Gastrocnemius medialis (tissue), 4 donors: Measurements from ENCODE around the gene MAP3K5. TPM values are rescaled to one million over a fixed set of nuclear protein-coding genes. Genes with fewer than 3 reads are reported as not detected.

ENCODE experiments used
- ATAC-seq, 2 donors: fragments of 150-250 bp; one replicate each; pipeline ENCODE4 v1.9.1; 2016
- DNase-seq, 2 donors: peaks; one replicate each; pipeline ENCODE4 v3.0.0-alpha.2; 2019
- H3K27ac ChIP-seq, 4 donors: fragments of 200-600 bp; sonication (generic); 1 replicate in 1 of 4; 2 replicates in 3 of 4; pipeline ENCODE4 v1.5.1; 2016 to 2018; ENCODE audit warnings: mild to moderate bottlenecking in 2 of 4, moderate library complexity in 1 of 4
- H3K27me3 ChIP-seq, 3 donors: fragments of 200-600 bp; sonication (generic) in 2 of 3; 1 replicate in 1 of 3; 2 replicates in 2 of 3; pipeline versions ENCODE4 v1.5.1 to v1.6.0; 2016 to 2019; ENCODE audit warnings: mild to moderate bottlenecking in 1 of 3, moderate library complexity in 1 of 3
- H3K36me3 ChIP-seq, 2 donors: fragments of 200-600 bp; sonication (generic) in 1 of 2; one replicate each; pipeline ENCODE4 v1.5.1; 2017 to 2018
- H3K4me1 ChIP-seq, 2 donors: fragments of 200-600 bp; sonication (generic) in 1 of 2; one replicate each; pipeline ENCODE4 v1.5.1; 2016 to 2017; ENCODE audit warnings: mild to moderate bottlenecking in 2 of 2
- H3K4me3 ChIP-seq, 4 donors: fragments of 200-600 bp; sonication (generic) in 3 of 4; 1 replicate in 1 of 4; 2 replicates in 3 of 4; pipeline ENCODE4 v1.5.1; 2016 to 2019; ENCODE audit warnings: mild to moderate bottlenecking in 2 of 4
- H3K9me3 ChIP-seq, 3 donors: fragments of 200-600 bp; sonication (generic) in 2 of 3; 1 replicate in 1 of 3; 2 replicates in 2 of 3; pipeline ENCODE4 v1.5.1; 2016 to 2019
- POLR2A ChIP-seq, 2 donors: fragments of 450-650 bp; IDR thresholded peaks; one replicate each; pipeline ENCODE4 v1.6.1; 2017; ENCODE audit warnings: antibody characterized with exemption in 2 of 2, mild to moderate bottlenecking in 2 of 2, moderate library complexity in 2 of 2
- in situ Hi-C, 4 donors: fragments of 200-750 bp; cut with MboI; loops; one replicate each; pipeline versions ENCODE4 v1.15.0 to v1.8.0; 2017; ENCODE audit warnings: low sequenced_read_pairs in 4 of 4
- intact Hi-C: fragments of 100-400 bp; cut with DNase I; formaldehyde crosslinking; loops from one replicate; pipeline ENCODE4 v1.15.1; 2023; ENCODE audit warnings: low total_unique reads
- total RNA-seq, 4 donors: library from RNA; depleted of rRNA; stranded (reverse); fragments of >200 nt; gene quantifications; one replicate each; pipeline versions ENCODE4 v1.1.0 to v1.2.3, GENCODE V29; 2016
- TF ChIP-seq, protein P1 (sequence below), 5 experiments: fragments of 450-650 bp in 3 of 5; fragments of 200-600 bp in 2 of 5; sonication (generic) in 2 of 5; IDR thresholded peaks in 4 of 5; conservative IDR thresholded peaks in 1 of 5; 1 replicate in 4 of 5; 2 replicates in 1 of 5; pipeline ENCODE4 v1.5.1; 2016 to 2019; ENCODE audit warnings: antibody characterized with exemption in 5 of 5, mild to moderate bottlenecking in 3 of 5, moderate library complexity in 3 of 5

MAP3K5 gene
- total RNA-seq, 4 donors from 2014 or later: 2.9 to 46.9 (median 4.9) TPM

DNA sequence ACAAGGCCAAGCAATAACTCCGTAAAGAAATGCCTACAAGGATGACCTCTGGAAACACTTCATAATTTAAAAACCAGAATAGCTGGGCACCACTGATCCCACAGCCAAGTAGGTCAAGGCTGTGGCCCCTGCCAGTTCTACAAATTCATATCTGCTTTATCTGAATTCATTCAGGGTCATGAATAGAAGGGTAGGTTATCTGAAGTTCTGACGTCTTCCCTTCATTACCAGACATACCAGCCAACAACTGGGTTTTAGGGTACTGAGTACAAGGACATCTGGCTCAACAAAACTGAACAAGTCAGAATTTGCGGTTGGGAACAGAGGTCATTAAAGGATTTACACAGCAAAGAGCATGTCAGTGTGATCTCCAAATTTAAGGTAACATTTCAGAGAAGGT is 26.0 kb downstream of the MAP3K5 start:
- peaks cover 22 to 48% of the 10 kb centered on the region in 2 donors for H3K4me1 ChIP-seq
- H3K9me3 ChIP-seq: no peaks in the 10 kb centered on the region
- no peak for ATAC-seq
- in situ Hi-C loops (no loop called here), intact Hi-C loops (no loop called here)
- H3K36me3 ChIP-seq: no peaks in the 10 kb centered on the region
- TF ChIP-seq, protein P1, sequence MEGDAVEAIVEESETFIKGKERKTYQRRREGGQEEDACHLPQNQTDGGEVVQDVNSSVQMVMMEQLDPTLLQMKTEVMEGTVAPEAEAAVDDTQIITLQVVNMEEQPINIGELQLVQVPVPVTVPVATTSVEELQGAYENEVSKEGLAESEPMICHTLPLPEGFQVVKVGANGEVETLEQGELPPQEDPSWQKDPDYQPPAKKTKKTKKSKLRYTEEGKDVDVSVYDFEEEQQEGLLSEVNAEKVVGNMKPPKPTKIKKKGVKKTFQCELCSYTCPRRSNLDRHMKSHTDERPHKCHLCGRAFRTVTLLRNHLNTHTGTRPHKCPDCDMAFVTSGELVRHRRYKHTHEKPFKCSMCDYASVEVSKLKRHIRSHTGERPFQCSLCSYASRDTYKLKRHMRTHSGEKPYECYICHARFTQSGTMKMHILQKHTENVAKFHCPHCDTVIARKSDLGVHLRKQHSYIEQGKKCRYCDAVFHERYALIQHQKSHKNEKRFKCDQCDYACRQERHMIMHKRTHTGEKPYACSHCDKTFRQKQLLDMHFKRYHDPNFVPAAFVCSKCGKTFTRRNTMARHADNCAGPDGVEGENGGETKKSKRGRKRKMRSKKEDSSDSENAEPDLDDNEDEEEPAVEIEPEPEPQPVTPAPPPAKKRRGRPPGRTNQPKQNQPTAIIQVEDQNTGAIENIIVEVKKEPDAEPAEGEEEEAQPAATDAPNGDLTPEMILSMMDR (IDR thresholded peaks at IDR 0.05 in 4 of 5, conservative IDR thresholded peaks at IDR 0.05 in 1 of 5): no peak
- TF ChIP-seq POLR2A (IDR thresholded peaks at IDR 0.05): no peak
- no peak overlapping the region for H3K27ac ChIP-seq
- no peak overlapping the region for H3K4me3 ChIP-seq
- no peak for DNase-seq
- no peaks in the 10 kb centered on the region for H3K27me3 ChIP-seq

DNA sequence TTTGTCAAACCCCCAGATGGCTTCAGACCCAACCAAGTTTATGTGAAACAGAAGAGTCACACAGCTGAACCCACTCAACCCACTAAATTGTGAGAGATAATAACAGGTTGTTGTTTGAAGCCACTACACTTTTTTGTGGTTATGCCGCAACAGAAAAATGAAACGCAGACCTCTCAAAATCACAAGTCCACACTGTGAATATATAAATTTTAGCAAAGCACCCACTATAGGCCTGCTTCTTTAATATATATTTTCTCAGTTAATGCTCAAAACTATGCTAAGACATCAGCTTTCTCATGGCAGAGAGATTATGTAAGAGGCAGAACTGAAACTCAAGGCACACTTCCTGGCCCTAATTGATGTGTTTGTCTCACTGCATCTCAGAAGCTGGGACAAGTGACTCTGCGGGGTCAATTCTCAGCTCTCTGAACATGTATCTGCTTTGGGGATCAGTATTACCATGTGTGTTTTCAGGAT is 27.7 kb downstream of the MAP3K5 start:
- Histone ChIP-seq H3K27ac (no peak overlapping the region), H3K36me3 (no peaks in the 10 kb centered on the region), H3K4me1 (peaks cover 27 to 62% of the 10 kb centered on the region in 2 donors), H3K9me3 (no peaks in the 10 kb centered on the region), H3K27me3 (no peaks in the 10 kb centered on the region), H3K4me3 (no peak overlapping the region)
- in situ Hi-C loops (no loop called here), intact Hi-C loops (no loop called here)
- no peak for ATAC-seq
- DNase-seq: no peak
- no peak for TF ChIP-seq POLR2A (IDR thresholded peaks at IDR 0.05)
- TF ChIP-seq, protein P1 (IDR thresholded peaks at IDR 0.05 in 4 of 5, conservative IDR thresholded peaks at IDR 0.05 in 1 of 5): no peak

DNA sequence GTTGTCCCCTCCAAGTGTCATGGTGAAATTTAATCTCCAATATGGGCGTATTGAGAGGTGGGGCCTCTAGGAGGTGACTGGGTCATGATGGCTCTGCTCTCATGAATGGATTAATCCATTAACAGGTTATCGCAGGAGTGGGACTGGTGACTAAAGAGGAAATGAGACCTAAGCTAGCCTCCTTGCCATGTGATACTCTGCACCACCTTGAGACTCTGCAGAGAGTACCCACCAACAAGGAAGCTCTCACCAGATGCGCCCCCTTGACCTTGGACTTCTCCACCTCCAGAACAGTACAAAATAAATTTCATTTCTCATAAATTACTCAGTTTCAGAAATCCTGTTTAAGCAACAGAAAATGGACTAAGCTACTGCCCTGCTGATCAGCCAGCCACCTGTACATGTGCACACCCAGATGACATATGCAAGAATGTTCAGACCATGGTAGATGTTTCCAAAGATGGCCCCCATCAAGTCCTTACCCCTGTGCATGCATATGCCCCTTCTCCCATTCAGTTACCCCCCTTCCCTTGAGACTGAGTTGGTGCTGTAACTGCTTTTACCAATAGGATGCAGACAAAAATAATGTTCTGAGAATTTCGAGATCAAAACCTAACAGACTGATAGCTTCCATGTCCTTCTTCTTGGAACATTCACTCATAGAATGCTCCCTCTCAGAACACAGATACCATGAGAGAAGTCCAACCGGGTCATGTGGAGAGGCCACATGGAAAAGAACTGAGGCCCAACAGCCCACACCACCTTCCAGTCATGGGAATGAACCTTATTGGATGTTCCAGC is 28.4 kb downstream of the MAP3K5 start:
- H3K9me3 ChIP-seq: no peaks in the 10 kb centered on the region
- H3K4me3 ChIP-seq: no peak overlapping the region
- no peaks in the 10 kb centered on the region for H3K27me3 ChIP-seq
- H3K27ac ChIP-seq: no peak overlapping the region
- peaks cover 27 to 62% of the 10 kb centered on the region in 2 donors for H3K4me1 ChIP-seq
- in situ Hi-C loops: no loop called here
- H3K36me3 ChIP-seq: no peaks in the 10 kb centered on the region
- ATAC-seq (no peak), DNase-seq (no peak)
- TF ChIP-seq, protein P1 (IDR thresholded peaks at IDR 0.05 in 4 of 5, conservative IDR thresholded peaks at IDR 0.05 in 1 of 5): no peak
- TF ChIP-seq POLR2A (IDR thresholded peaks at IDR 0.05): no peak
- intact Hi-C loops: no loop called here

DNA sequence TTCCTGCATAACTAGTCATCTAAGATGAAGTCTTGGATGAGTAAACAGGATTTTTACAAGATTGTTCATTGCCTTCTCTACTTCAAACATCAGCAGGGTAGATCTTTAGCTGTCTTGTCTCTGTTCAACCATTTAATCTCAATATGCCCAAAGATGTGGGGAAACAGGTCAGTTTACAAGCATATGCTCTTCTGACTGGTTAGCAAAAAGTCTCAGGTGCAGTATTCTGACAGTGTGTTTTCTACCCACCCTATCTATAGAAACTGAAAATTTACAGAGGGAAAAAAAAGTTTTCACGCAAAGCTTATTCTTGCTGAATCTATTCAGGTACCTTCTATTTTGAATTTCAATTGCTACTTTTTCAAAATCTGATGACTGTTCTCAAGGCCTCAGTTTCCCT is 29.0 kb downstream of the MAP3K5 start:
- ATAC-seq (no peak), DNase-seq (no peak)
- H3K36me3 ChIP-seq: no peaks in the 10 kb centered on the region
- H3K4me1 ChIP-seq: peaks cover 27 to 67% of the 10 kb centered on the region in 2 donors
- intact Hi-C loops: no loop called here
- H3K9me3 ChIP-seq: no peaks in the 10 kb centered on the region
- H3K27me3 ChIP-seq: no peaks in the 10 kb centered on the region
- H3K27ac ChIP-seq: no peak overlapping the region
- TF ChIP-seq POLR2A (IDR thresholded peaks at IDR 0.05): no peak
- TF ChIP-seq, protein P1 (IDR thresholded peaks at IDR 0.05 in 4 of 5, conservative IDR thresholded peaks at IDR 0.05 in 1 of 5): no peak
- no peak overlapping the region for H3K4me3 ChIP-seq
- in situ Hi-C loops: no loop called here
